Activated T-cell treated with anti-CD3 and anti-CD28 coated beads, Interleukin-2, amount 50 U/mL, for 48 hours (primary cell): ENCODE measurements around the gene EPC2.
A peak's percentile ranks its signal among the peaks of the same experiment; 100 is the strongest.
"Not testable (repeated sequence)": the region's sequence is repeated elsewhere in the genome, so short reads cannot be mapped to it uniquely, and the experiment has no call there.

Source experiments
- DNase-seq, 2 experiments: peaks; one replicate each; pipeline ENCODE4 v3.0.0-alpha.2; 2020

Gene EPC2

DNA sequence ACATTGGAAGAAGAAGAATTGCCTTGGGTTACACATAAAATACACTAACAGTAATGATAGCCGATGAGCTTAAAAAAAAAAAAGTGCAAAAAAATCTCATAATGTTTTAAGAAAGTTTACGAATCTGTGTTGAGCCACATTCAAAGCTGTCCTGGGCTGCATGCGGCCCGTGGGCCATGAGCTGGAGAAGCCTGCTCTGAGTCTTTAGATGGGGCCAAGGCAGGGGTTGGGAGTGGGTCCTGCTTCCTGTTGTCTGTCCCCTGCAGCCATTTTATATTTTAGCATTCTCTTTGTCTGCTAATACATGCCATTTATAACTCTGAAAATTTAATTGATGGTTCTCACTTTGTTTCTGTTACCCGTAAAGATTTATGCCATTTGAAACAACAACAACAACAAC lies 93.2 kb downstream of the EPC2 start:
- no peak for DNase-seq

GRCh38 chr2:148739454-148740105 lies 95.0 kb downstream of the EPC2 start:
- no peak for DNase-seq

GRCh38 chr2:148742373-148742772 lies 97.8 kb downstream of the EPC2 start:
- DNase-seq = no peak

- no peak for DNase-seq
Measured at GRCh38 chr2:148745151-148745851, 100.8 kb downstream of the EPC2 start.

DNA sequence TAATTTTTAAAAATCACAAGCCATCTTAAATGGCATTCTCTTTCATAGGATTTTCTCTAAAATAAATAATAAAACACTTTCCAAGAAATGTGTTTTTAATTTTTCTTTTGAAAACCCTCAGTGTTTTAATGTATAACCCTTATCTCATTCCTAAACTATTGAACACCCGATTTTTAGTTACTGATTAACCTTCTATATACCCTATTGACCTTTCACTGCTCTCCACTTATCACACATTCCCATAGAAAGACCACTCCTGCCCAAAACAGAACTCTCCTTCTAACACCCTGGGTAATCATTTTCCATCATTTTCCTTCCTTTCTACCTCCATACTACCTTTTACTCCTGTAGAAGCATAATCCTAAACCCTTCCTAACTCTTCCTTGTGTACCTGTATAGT lies 102.4 kb downstream of the EPC2 start:
- DNase-seq = no peak

GRCh38 chr2:148751907-148752306 lies 107.4 kb downstream of the EPC2 start:
- no peak for DNase-seq

DNA sequence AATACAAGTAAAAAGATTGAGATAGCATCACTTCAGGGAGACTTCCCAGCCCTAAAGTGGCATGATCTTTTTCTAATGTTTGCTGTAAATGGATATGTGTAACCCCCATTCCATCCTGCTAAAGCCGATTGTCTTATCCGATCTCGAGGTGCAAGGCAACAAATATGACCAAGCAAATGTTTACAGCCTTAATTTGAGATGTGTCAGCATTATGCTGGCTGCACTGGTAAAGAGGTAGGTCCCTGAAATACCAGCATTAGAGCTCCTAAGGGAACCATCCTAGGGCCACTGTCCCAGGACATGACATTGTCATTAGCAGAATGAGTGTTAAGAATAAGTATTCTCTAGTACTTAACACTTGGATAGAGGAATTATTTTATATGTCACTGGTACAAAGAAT lies 108.4 kb downstream of the EPC2 start:
- no peak for DNase-seq

GRCh38 chr2:148754864-148755263 lies 110.3 kb downstream of the EPC2 start:
- no peak for DNase-seq

DNA sequence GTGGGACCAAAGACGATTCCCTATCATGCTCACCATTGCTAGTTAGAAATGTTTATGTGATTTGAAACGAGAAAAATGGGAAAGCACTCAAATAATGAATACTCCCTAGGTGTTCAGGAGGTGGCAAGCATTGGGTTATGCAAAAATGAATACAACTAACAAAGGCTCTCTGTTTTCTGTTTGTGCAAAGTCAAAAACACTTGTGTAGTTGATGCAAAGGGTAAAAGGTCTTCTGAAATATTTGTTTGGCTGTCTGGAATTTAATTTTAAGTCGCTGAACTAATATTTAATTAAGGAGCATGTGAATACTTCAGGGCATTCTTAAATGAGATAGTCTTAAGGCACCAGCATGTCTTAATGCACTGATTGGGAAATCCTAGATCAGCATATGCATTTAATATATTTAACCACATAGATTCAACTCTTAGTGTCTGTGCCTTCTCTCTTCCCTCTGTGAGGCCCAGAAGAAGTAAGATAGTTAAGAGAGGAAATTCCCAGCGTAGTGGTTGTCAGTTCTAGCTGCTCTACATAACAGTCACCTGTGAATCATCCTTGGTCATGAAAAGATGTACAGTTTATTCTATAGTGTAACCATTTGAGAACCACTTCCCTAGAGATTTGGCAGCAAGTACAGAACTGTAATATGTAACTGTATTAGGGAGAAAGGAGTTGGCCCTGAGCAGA lies 111.9 kb downstream of the EPC2 start:
- no peak for DNase-seq

- no peak for DNase-seq
Measured at GRCh38 chr2:148764815-148765214, 120.3 kb downstream of the EPC2 start.

DNA sequence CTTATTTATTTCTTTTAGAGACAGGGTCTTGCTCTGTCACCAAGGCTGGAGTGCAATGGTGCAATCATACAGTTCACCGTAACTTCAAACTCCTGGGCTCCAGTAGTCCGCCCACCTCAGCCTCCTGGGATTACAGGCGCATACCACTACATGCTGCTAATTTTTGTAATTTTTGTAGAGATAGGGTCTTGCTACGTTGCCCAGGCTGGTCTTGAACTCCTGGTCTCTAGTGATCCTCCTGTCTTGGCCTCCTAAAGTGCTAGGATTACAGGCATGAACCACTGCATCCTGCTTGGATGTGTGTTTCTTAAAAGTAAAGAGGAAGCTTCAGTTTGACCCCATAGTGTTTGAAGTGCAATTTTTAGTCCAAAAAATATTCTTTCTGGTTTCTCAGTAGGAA lies 125.5 kb downstream of the EPC2 start:
- DNase-seq = no peak

DNA sequence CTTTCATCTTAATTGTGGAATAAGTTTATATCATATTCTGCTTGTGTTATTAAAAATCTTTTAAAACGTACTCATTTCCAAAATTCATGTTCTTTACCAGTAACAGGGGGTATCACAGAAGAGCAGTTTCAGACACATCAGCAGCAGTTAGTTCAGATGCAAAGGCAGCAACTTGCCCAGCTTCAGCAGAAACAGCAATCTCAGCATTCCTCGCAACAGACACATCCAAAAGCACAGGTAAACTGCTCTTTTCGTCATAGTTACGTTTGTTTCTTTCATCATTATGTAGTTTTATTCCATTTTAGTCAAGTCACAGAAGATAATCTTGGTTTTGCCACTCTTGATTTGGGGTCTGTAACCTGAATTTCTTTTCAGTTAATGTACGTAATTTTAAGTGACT lies 137.0 kb downstream of the EPC2 start:
- no peak for DNase-seq

- DNase-seq = no peak
Measured at GRCh38 chr2:148789059-148789458, 144.5 kb downstream of the EPC2 start.

DNA sequence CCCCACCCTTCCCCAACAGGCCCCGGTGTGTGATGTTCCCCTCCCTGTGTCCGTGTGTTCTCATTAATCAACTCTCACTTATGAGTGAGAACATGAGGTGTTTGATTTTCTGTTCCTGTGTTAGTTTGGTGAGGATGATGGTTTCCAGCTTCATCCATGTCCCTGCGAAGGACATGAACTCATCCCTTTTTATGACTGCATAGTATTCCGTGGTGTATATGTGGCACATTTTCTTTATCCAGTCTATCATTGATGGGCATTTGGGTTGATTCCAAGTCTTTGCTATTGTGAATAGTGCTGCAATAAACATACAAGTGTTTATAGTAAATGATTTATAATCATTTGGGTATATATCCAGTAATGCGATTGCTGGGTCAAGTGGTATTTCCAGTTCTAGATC lies 145.6 kb downstream of the EPC2 start:
- DNase-seq = not testable (repeated sequence)

DNA sequence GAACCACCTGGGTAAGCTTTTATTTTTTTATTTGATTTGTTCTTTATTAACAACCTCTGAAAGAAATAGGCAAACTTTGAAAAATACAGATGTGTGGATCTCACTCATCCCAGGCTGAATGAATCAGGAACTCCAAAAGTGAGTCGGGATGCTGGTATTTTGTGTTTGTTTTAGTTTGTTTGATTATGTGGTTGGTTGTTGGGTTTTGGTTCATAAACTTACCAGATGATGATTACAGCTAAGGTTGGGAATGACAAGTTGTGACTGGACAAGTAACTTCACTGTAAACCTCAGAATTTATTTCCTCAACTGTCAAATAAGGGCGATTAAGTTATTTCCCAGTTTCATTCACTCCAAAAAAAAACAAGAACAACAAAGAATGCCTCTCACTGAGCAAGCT lies 150.0 kb downstream of the EPC2 start:
- no peak for DNase-seq

DNA sequence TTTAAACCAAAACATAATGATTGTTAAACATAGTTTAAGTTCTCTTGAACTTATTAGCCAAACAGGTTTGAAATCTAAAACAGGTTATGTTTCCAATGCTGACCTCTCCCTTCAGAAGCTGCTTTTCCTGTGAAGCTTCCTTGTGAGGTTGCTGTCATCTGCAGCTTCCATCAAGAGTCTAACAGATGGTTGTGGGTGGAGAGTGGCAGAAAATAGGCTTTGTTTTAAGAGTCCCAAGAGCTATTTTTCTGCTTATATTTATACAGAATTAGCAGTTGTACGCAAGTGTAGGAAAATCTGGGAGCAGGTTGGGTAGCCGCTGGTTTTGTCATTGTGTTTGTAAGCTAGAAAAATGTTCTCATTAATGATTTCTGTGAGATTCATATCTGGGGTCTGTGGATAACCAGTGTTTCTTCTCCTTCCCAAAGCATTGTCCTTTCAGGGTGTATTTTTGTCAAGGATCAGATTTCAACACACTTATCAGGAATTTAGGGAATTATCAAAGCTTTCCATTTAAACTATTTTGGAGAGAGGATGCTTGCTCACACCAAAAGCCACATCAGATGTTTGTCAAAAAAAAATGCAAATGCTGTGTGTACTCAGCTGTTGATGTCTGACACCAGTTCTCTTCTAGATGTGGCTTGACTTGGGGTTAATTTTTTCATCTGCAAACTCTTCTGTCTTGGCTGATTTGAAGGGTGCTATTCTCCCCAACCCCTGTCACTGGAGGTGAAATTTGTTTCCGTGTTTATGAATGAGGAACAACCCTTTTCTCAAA lies 152.4 kb downstream of the EPC2 start:
- DNase-seq = no peak

GRCh38 chr2:148802448-148803220 lies 158.1 kb downstream of the EPC2 start:
- DNase-seq = no peak

- no peak for DNase-seq
Measured at GRCh38 chr2:148810081-148810480, 165.5 kb downstream of the EPC2 start.

GRCh38 chr2:148812306-148812705 lies 167.8 kb downstream of the EPC2 start:
- DNase-seq = no peak

GRCh38 chr2:148813603-148814065 lies 169.1 kb downstream of the EPC2 start:
- DNase-seq = peak; percentile 81 to 85

- DNase-seq = no peak
Measured at GRCh38 chr2:148814143-148814859, 169.8 kb downstream of the EPC2 start.
